Kidney (tissue), 14 donors: ENCODE measurements around the gene ATXN7L1. TPM values are rescaled to one million over a fixed set of nuclear protein-coding genes. Genes with fewer than 3 reads are reported as not detected.
A peak's percentile ranks its signal among the peaks of the same experiment; 100 is the strongest.

Source experiments
- DNase-seq, 5 donors: peaks; one replicate each; pipeline ENCODE4 v3.0.0-alpha.2; 2013 to 2020
- FAIRE-seq: peaks from 2 replicates; lab custom pipeline; 2012; peaks lifted over from hg19 to GRCh38; lab: Jason Lieb, UNC
- H3K27ac ChIP-seq, 2 donors: one replicate each; pipeline ENCODE4 v1.7.0; 2013; ENCODE audit warnings: low read depth in 2 of 2, low read length in 2 of 2, inconsistent platforms in 1 of 2
- H3K27me3 ChIP-seq: one replicate; pipeline ENCODE4 v1.7.1; 2013; ENCODE audit warnings: low read length, inconsistent platforms; ENCODE audit not compliant: control insufficient read depth, insufficient read depth
- H3K36me3 ChIP-seq, 3 donors: one replicate each; pipeline versions ENCODE4 v1.7.0 to v1.7.1; 2013; ENCODE audit warnings: low read length in 3 of 3, control low read depth in 1 of 3, inconsistent platforms in 1 of 3; ENCODE audit not compliant: insufficient read depth in 3 of 3, control insufficient read depth in 2 of 3
- H3K4me1 ChIP-seq, 3 donors: one replicate each; pipeline versions ENCODE4 v1.7.0 to v1.7.1; 2013; ENCODE audit warnings: low read length in 3 of 3, inconsistent platforms in 1 of 3, low read depth in 1 of 3; ENCODE audit not compliant: control insufficient read depth in 2 of 3, insufficient read depth in 2 of 3
- H3K4me3 ChIP-seq, 3 donors: one replicate each; pipeline versions ENCODE4 v1.7.0 to v1.8.1; 2013; ENCODE audit warnings: low read length in 3 of 3, control low read depth in 1 of 3, inconsistent platforms in 1 of 3
- H3K9ac ChIP-seq, 3 donors: one replicate each; pipeline versions ENCODE4 v1.7.0 to v1.7.1; 2013; ENCODE audit warnings: low read length in 3 of 3, control low read depth in 1 of 3, inconsistent platforms in 1 of 3
- H3K9me3 ChIP-seq, 3 donors: one replicate each; pipeline versions ENCODE4 v1.7.0 to v1.7.1; 2013; ENCODE audit warnings: low read length in 3 of 3, control low read depth in 1 of 3, inconsistent platforms in 1 of 3; ENCODE audit not compliant: control insufficient read depth in 2 of 3, insufficient read depth in 1 of 3
- intact Hi-C: fragments of 100-400 bp; cut with DNase I; formaldehyde crosslinking; loops from one replicate; pipeline ENCODE4 v1.11.1; 2022
- polyA plus RNA-seq: library from polyadenylated mRNA; stranded (reverse); fragments of 350-450 nt; fragmentation: Illumina TruSeq; extraction: RNeasy Lipid Tissue Mini Kit (QIAGEN cat#74804); gene quantifications from one replicate; pipeline ENCODE4 v1.2.3, GENCODE V29; 2014; ENCODE audit warnings: low read depth, low replicate concordance; ENCODE audit not compliant: insufficient read depth
- total RNA-seq: library from RNA; stranded (reverse); fragmentation: NEBNext Ultra II Directional; extraction: Animal tissue kit (Norgen Biotek cat#: 25700); gene quantifications from one replicate; pipeline ENCODE4 v1.2.1, GENCODE V29; 2021
- TF ChIP-seq, protein P1 (sequence below): IDR thresholded peaks from 3 replicates; pipeline ENCODE4 v1.5.1; 2012; ENCODE audit warnings: mild to moderate bottlenecking, moderate library complexity, borderline replicate concordance; ENCODE audit not compliant: insufficient read depth; ENCODE audit errors: extremely low read depth
- donor health status: control.
- donor health status: control.
- donor health status: control.
- donor health status: control.
- donor health status: control.
- donor health status: DM: yes; HTN: yes; CAD: no.
- donor health status: Normal renal cell carcinoma (clear cell type).

ATXN7L1 gene
- total and polyA plus RNA-seq, 2 donors from 2014 or later: 12.5 to 18.5 TPM

DNA sequence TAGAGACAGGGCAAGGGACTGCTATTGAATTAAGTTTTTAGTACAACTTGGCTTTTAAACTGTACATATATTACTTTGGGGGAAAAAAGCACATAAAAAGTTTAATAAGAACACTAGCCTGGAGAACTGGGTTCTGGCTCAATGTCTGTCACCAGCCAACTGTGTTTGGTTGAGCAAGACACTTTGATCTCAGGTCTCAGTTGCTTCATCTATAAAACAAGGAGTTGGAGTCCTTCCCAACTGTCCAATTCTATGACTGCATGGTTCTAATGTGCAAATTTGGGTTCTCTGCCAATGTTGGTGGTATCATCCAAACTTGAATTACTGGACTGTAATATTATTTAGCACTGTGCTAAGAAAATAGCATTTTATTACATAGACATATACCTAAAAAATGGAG is 50.3 kb downstream of the ATXN7L1 start:
- TF ChIP-seq, protein P1, sequence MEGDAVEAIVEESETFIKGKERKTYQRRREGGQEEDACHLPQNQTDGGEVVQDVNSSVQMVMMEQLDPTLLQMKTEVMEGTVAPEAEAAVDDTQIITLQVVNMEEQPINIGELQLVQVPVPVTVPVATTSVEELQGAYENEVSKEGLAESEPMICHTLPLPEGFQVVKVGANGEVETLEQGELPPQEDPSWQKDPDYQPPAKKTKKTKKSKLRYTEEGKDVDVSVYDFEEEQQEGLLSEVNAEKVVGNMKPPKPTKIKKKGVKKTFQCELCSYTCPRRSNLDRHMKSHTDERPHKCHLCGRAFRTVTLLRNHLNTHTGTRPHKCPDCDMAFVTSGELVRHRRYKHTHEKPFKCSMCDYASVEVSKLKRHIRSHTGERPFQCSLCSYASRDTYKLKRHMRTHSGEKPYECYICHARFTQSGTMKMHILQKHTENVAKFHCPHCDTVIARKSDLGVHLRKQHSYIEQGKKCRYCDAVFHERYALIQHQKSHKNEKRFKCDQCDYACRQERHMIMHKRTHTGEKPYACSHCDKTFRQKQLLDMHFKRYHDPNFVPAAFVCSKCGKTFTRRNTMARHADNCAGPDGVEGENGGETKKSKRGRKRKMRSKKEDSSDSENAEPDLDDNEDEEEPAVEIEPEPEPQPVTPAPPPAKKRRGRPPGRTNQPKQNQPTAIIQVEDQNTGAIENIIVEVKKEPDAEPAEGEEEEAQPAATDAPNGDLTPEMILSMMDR: no peak
- Histone ChIP-seq H3K9me3 (no peaks in the 10 kb centered on the region), H3K27ac (no peak overlapping the region), H3K4me3 (no peak overlapping the region), H3K36me3 (no peaks in the 10 kb centered on the region), H3K4me1 (no peaks in the 10 kb centered on the region), H3K27me3 (no peaks in the 10 kb centered on the region), H3K9ac (no peak overlapping the region)
- DNase-seq (no peak), FAIRE-seq (no peak)
- intact Hi-C loops: no loop called here

DNA sequence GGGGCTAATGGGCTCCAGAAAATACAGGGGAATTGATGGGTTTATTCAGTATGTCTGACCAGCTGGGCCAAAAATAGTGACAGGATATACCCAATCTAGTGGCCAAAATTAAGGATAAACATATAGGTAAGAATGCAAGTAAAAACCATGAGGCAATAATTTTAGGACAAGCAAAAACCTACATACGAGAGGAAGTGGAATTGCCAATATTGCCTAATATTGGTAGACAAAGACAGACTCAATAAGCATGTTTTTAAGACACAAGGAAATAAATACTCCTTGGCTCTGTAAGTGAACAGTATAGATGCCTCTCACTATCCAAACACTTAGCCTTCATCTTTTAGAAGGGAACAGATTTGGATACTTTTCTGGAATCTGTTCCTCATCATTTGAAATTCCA is 51.0 kb downstream of the ATXN7L1 start:
- intact Hi-C loops: no loop called here
- no peak overlapping the region for H3K4me3 ChIP-seq

DNA sequence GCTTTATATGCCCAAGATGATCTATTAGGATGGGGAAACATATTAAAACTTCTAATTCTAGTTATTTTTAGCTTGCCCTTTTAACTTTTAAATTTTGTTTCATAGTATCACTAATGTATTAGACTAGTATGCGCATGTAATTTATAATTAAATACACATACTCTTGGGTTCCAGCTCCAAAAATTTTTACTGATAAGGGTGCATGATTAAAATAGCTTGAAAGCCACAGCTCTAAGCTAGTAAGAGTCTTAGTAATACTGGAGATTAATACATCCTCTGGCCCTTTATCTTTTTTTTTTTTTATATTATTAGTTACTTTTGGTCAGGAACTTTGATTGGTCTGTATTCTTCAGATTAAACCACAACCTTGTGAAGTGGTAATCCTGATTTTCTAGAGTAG is 53.6 kb downstream of the ATXN7L1 start:
- H3K4me3 ChIP-seq: no peak overlapping the region
- no peaks in the 10 kb centered on the region for H3K4me1 ChIP-seq
- TF ChIP-seq, protein P1: no peak
- no peak overlapping the region for H3K27ac ChIP-seq
- no peaks in the 10 kb centered on the region for H3K36me3 ChIP-seq
- H3K27me3 ChIP-seq: no peaks in the 10 kb centered on the region
- H3K9ac ChIP-seq: no peak overlapping the region
- no peaks in the 10 kb centered on the region for H3K9me3 ChIP-seq
- FAIRE-seq (peak; percentile 25), DNase-seq (no peak)
- intact Hi-C loops: no loop called here

More for the DNA sequence above, 51.0 kb downstream of the ATXN7L1 start:
- FAIRE-seq: no peak
- no peak overlapping the region for H3K9ac ChIP-seq
- no peaks in the 10 kb centered on the region for H3K36me3 ChIP-seq
- no peaks in the 10 kb centered on the region for H3K27me3 ChIP-seq
- TF ChIP-seq, protein P1: no peak
- H3K27ac ChIP-seq: no peak overlapping the region
- no peaks in the 10 kb centered on the region for H3K4me1 ChIP-seq
- H3K9me3 ChIP-seq: no peaks in the 10 kb centered on the region
- no peak for DNase-seq

DNA sequence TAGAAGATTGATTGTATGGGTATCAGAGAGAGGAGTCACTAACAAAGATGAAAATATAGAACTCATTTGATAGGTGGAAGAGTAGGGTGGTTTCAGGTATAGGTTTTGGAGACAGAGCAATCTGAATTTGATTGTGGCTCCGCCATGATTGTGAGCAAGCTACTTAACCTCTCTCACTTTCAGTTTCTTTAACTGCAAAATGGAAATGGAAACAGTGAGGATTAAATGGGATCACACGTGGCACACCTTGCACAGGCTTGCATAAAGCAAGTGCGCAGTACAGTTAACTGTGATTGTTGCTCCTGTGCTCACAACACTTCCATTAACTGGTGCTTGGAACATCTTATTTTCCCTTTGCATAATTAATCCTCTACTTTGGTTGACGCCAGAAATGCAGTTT is 54.9 kb downstream of the ATXN7L1 start:
- H3K4me3 ChIP-seq: no peak overlapping the region
- TF ChIP-seq, protein P1: no peak
- H3K9me3 ChIP-seq: no peaks in the 10 kb centered on the region
- H3K27ac ChIP-seq: no peak overlapping the region
- no peaks in the 10 kb centered on the region for H3K27me3 ChIP-seq
- no peak overlapping the region for H3K9ac ChIP-seq
- intact Hi-C loops: no loop called here
- DNase-seq: no peak
- no peaks in the 10 kb centered on the region for H3K4me1 ChIP-seq
- FAIRE-seq: no peak
- H3K36me3 ChIP-seq: no peaks in the 10 kb centered on the region
